ENCODE data around the gene PARD3.

The PARD3 gene

GRCh38 chr10:34294137-34294536 is 521.0 kb downstream of the PARD3 start:
- Histone ChIP-seq H3K36me3 (ENCODE audit: control insufficient read depth, insufficient read depth, low read length) (no peaks in the 10 kb centered on the region), H3K4me3 (replicated peaks; ENCODE audit: low read depth, low read length) (no peak overlapping the region), H3K27me3 (replicated peaks; ENCODE audit: control insufficient read depth, insufficient read depth, low read length) (no peaks in the 10 kb centered on the region)
- DNase-seq (ENCODE audit: extremely low read depth, insufficient read length) = no peak
- no peak for TF ChIP-seq CTCF (IDR thresholded peaks at IDR 0.05; ENCODE audit: insufficient read depth, low read length, poor library complexity, severe bottlenecking)

GRCh38 chr10:34292675-34293074 is 522.4 kb downstream of the PARD3 start:
- H3K27me3 ChIP-seq (replicated peaks; ENCODE audit: control insufficient read depth, insufficient read depth, low read length) = no peaks in the 10 kb centered on the region
- DNase-seq (ENCODE audit: extremely low read depth, insufficient read length) = no peak
- no peaks in the 10 kb centered on the region for H3K36me3 ChIP-seq (ENCODE audit: control insufficient read depth, insufficient read depth, low read length)
- no peak overlapping the region for H3K4me3 ChIP-seq (replicated peaks; ENCODE audit: low read depth, low read length)
- TF ChIP-seq CTCF (IDR thresholded peaks at IDR 0.05; ENCODE audit: insufficient read depth, low read length, poor library complexity, severe bottlenecking) = no peak

- TF ChIP-seq CTCF (IDR thresholded peaks at IDR 0.05; ENCODE audit: insufficient read depth, low read length, poor library complexity, severe bottlenecking) = no peak
- no peak overlapping the region for H3K4me3 ChIP-seq (replicated peaks; ENCODE audit: low read depth, low read length)
- no peaks in the 10 kb centered on the region for H3K36me3 ChIP-seq (ENCODE audit: control insufficient read depth, insufficient read depth, low read length)
- H3K27me3 ChIP-seq (replicated peaks; ENCODE audit: control insufficient read depth, insufficient read depth, low read length) = no peaks in the 10 kb centered on the region
- no peak for DNase-seq (ENCODE audit: extremely low read depth, insufficient read length)
Measured at GRCh38 chr10:34292194-34292565, 522.9 kb downstream of the PARD3 start.

- peak; percentile 39 for DNase-seq (ENCODE audit: extremely low read depth, insufficient read length)
- TF ChIP-seq CTCF (IDR thresholded peaks at IDR 0.05; ENCODE audit: insufficient read depth, low read length, poor library complexity, severe bottlenecking) = no peak
- Histone ChIP-seq H3K4me3 (replicated peaks; ENCODE audit: low read depth, low read length) (no peak overlapping the region), H3K36me3 (ENCODE audit: control insufficient read depth, insufficient read depth, low read length) (no peaks in the 10 kb centered on the region), H3K27me3 (replicated peaks; ENCODE audit: control insufficient read depth, insufficient read depth, low read length) (no peaks in the 10 kb centered on the region)
Measured at GRCh38 chr10:34291466-34292193, 523.5 kb downstream of the PARD3 start.

GRCh38 chr10:34290412-34291081 is 524.5 kb downstream of the PARD3 start:
- Histone ChIP-seq H3K27me3 (replicated peaks; ENCODE audit: control insufficient read depth, insufficient read depth, low read length) (no peaks in the 10 kb centered on the region), H3K4me3 (replicated peaks; ENCODE audit: low read depth, low read length) (no peak overlapping the region), H3K36me3 (ENCODE audit: control insufficient read depth, insufficient read depth, low read length) (no peaks in the 10 kb centered on the region)
- no peak for DNase-seq (ENCODE audit: extremely low read depth, insufficient read length)
- no peak for TF ChIP-seq CTCF (IDR thresholded peaks at IDR 0.05; ENCODE audit: insufficient read depth, low read length, poor library complexity, severe bottlenecking)

Data from GM06990 (cell line).